GM19099 (cell line): ENCODE measurements around the gene IGSF23.

Experiments
- POLR2A ChIP-seq: IDR thresholded peaks from 3 replicates; pipeline ENCODE4 v1.6.1; 2011; ENCODE audit warnings: low read depth; ENCODE audit not compliant: insufficient read length; ENCODE audit errors: extremely low read depth

The IGSF23 gene

DNA sequence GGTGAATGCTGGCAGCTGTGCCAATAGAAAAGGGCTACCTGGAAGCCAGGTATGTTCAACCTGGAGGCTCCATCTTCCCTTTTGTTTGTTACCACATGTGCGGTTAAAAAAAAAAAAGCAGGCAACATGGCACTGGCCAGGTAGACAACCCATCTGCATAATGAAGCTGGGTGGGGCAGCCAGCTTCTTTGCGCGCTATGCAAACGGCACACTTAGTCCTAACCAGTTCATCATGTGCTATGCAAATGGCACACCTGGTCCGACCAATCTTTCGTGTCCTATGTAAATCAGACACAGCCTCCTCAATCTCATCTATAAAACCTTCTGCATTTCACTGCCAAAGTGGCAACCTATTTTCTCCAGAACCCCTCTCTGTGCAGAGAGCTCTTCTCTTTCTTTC lies 11.3 kb upstream of the IGSF23 start:
- TF ChIP-seq POLR2A: no peak

DNA sequence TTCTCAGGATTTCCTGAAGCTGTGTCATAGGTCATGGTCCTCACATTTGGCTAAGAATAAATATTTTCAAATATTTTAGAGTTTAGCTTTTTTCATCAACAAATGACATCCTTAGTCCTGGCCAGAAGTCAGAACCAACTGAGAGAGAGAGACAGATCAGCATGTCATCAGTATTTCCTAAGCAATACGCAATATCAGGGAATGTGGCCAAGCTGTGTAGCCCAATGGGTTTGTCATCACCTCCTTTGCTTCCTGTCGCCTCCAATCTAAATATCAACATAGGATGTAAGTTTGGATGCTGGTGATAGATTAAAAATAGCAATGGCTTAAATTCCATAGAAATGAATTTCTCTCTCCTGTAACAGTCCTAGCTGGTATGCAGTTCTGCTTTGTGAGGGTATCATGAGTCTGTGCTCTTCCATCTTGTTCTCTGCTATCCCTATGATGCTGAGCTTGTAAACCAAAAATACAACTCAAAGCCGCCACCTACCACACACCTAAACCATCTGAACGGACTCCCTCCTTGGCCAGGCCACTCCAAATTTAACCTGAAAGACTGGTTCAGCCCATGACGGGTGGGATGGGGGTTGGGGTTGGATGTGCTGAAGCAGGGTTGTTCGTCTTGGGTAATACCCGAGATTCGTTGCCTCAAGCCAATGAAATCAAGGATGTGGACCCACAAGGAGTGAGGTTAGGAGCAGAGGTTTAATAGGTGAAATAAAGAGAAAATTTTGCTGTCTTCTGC lies 10.0 kb upstream of the IGSF23 start:
- no peak for TF ChIP-seq POLR2A

DNA sequence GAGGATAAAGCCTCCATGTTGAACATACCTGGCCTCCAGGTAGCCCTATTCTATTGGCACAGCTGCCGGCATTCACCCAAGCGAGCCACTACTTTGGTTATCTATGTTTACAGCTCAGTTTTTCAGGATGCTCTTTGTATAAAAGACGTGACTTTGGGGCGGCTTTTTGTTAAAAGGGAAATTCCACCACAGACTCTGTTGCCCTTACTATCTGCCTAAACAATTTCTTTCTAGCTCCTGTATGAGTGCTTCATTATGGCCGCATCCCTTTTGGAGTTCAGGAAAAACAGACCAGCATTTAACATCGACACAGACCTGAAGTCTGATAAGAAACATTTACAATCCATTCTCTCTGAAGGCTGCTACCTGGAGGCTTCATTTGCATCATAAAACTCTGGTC lies 9.1 kb upstream of the IGSF23 start:
- no peak for TF ChIP-seq POLR2A

DNA sequence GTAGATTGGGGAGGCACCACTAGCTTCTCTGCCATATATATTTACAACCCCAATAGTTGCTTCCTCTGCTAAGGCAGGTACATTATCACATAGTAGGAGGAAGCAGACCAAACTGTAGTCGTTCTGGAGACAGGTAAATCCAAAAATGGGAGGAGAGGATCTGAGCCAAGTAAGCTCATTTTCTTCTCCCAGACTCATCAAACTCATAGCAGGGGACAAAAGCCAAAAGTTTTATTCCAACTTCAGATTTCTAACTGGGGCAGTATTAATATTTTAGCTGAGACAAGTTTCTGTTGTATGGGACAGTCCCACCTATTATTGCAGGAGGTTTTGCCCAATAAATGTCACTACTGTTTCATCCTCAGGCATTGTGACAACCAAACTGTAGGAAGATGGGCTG lies 7.8 kb upstream of the IGSF23 start:
- TF ChIP-seq POLR2A: no peak

DNA sequence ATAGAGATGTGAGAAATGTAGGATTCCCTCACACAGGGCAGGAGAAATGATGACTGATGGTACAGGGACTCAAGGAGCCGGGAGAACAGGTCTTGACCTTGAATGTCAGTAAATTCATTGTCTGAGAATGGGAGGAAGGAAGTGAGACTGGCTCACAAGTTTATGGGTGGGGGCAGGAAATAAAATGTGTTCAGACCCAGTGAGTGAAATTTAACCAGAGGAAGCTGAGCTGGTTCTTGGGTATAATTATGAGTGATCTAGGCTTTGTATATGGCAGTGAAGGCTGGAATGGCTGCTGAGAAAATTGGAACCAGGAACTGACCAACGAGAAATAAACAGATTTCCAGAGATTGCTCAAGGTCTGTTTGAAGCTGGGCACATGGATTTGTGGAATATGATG lies 6.3 kb upstream of the IGSF23 start:
- no peak for TF ChIP-seq POLR2A

DNA sequence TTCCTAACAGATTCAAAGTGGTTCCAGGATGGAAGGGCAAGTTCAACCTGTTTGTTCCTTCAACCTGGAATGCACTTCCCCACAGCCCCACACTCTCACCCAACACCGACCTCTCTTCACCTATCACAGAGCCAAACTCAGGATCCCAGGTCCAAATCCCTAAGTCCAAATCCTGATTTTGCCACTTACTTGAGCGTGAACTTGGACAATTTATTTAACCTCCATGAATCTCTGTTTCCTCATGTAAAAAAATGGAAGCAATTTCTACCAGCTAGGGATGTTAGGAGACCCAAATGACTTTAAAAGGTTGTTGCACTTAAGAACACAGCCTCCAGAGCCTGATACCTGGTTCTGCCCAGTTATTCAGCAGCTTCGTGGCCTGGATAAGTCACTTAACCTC lies 5.4 kb upstream of the IGSF23 start:
- no peak for TF ChIP-seq POLR2A

DNA sequence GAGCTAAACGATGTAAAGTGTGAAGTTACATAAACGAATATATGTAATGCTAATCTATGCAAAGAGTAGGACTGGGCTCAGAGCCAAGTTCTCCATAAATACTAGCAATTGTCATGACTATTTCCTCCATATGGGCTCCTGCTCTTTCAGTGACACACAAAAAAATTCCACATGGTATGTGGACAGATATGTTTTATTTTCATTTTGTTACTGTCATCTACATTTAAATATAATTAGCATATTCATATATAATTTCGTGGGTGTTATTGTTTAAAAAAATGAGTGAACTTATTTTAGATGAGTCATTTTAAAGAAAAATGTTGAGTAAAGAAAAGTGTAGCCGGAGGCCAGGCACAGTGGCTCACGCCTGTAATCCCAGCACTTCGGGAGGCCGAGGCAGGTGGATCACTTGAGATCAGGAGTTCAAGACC lies 5.0 kb upstream of the IGSF23 start:
- no peak for TF ChIP-seq POLR2A

DNA sequence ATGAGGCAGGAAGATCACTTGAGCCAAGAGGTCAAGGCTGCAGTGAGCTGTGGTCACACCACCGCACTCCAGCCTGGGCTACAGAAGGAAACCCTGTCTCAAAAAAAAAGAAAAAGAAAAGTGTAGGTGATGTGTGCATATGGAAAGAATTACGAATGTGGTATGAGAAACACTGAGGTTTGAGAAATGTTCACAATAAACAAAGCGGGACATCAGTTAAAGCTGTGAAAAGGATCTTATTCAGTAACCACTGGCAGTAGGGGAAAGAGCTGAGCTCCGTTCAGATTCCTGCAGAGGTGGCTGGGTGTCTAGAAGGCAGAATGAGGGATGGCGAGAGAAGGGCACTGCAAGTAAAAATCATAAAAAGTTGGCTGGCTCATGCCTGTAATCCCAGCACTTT lies 4.1 kb upstream of the IGSF23 start:
- TF ChIP-seq POLR2A: no peak

DNA sequence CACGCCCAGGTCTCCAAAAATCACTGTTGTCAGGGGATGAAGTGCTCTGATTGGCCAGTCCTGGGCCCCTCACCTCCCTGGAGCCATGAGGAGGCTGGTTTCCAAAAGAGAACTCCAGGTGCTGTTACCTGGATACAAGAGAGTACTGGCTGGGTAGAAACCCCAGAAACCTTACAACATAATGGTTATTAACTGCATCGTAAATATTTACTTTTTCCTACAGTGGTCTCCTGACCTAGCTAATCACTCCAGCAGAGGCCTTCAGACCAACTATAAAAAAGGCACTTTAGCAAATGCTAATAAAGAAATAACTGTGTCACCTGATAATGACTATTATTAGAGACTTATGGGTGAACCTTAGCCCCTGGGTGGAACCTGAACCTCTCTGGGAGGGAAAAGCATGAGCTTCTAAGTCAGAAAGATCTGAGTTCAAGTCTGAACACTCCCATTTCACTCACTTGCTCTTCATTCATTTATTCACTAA lies 1.5 kb upstream of the IGSF23 start:
- no peak for TF ChIP-seq POLR2A

DNA sequence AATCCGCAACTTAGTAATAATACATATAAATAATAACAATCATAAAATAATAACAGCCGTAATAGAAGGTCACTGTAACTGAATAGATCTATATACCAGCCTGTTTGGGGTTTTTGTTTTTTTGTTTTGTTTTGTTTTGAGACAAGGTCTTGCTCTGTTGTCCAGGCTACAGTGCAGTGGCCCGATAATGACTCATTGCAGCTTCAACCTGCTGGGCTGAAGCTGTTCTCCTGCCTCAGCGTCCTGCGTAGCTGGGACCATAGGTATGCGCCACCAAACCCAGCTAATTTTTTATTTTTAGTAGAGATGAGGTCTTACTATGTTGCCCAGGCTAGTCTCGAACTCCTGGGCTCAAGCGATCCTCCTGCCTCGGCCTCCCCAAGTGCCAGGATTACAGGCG lies 950 bp downstream of the IGSF23 start:
- TF ChIP-seq POLR2A: no peak

DNA sequence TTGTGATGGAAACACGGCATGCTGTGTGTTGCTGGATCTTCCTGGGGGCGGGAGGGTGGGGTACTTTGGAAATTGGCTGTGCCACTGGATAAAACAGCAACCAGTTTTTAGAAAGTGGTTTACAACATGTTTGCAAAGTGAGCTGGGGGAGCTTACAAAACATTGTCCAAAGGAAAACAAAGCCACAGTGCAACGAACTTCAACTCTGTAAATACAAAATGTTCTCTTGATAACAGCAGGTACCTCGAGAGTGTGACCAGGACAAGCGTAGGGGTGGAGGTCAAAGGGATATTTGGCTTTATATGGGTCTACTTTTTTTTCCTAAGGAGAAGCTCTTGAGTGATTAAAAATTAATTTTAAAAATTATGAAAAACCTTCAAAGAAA lies 2.5 kb downstream of the IGSF23 start:
- no peak for TF ChIP-seq POLR2A

DNA sequence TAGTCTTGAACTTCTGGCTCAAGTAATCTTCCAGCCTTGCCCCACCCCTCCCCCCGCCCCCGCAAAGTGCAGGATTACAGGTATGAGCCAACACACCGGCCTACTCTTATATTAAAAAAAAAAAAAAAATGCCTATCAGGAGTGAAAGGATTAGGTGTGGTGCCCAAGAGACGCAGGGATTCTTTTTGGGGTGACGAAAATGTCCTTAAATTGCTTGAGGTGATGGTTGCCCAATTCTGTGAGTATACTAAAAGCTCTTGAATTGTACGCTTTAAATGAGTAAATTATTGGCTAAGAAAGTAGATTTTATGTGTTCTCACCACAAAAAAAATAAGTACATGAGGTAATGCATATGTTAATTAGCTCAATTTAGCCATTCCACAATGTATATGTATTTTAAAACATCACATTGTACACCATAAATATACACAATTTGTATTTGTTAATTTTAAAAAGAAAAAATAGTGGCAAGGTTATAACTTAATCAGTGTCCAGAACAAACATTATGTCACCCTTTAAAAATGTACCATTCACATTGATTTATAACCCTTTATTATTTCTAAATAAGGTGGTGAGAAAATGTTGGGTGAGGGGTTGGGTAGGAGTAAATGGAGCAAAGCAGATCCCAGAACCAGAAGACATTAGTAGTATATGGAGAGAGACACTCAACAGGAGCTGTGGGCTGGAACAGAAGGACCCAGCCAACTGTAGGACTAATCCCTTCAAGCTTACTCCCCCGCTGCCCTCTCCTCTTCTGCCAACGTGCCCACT lies 3.9 kb downstream of the IGSF23 start:
- TF ChIP-seq POLR2A: no peak

DNA sequence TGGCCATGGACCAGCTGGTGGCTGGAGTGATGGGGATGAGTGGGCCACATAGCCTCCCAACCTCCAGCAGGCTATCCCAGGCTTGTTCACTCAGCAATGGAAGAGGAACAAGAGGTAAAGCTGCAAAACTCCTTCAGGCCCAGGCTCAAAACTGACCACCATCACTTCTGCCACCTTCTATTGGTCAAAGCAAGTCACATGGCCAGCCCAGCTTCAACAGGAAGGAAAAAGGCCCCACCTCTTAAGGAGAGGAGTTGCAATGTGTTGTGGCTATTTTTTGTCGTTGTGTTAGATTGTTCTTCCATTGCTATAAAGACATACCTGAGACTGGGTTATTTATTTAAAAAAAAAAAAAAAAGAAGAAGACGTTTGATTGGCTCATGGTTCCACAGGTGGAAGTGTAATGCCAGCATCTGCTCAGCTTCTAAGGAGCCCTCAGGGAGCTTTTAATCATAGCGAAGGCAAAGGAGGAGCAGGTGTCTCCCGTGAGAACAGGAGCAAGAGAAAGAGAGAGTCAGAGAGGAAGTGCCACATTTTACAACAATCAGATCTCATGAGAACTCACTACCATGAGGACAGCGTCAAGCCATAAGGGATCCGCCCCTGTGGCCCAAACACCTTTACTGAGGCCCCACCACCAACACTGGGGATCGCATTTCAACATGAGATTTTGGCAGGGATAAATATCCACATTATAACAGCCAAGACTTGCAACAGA lies 5.4 kb downstream of the IGSF23 start:
- no peak for TF ChIP-seq POLR2A

DNA sequence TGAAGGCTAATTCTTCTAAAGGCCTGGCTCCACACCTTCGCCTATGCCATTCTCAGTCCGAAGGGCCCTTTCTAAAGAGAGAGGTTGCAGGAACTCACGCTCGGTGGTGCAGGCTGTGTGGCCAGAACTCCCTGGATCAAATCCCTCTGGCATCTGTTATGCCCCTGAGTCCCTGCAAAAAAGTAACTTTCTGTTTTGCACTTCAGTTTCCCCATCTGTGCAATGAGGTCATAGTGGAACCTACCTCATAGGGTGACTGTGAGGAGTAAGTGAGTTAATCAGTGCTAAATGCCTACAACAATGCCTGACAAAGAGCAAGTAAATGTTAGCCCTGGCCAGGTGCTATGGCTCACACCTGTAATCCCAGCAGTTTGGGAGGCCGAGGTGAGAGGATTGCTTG lies 7.3 kb downstream of the IGSF23 start:
- TF ChIP-seq POLR2A: no peak

DNA sequence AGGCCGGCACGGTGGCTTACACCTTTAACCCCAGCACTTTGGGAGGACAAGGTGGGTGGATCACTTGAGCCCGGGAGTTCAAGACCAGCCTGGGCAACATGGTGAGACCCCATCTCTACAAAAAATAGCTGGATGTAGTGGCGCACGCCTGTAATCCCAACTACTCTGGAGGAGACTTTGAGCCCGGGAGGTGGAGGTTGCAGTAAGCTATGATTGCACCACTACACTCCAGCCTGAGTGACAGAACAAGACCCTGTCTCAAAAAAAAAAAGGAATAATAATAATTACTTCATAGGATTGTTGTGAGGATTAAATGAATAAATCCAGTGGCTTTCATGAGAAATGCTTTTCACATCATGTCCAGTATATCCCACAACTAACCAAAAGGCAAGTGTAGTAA lies 8.0 kb downstream of the IGSF23 start:
- TF ChIP-seq POLR2A: no peak

DNA sequence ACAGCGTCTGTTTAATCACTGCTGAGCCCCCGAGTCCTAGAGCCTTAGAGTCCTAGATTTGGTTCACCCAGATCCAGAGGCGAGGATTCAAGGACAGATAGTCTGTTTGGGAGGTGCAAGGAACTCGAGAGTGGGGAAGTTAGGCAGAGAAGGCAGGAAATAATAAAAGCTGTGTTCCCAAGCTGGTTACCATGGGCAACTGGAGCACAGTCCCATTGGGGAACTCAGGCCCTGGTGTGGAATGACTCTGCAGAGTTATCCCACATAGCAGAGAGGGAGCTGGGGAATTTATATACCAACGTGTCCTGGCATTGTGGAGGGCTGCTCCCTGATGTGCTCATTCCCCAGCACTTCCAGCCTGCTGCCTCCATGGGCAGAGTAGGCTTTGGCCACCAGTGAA lies 9.7 kb downstream of the IGSF23 start:
- no peak for TF ChIP-seq POLR2A
